HG03521 (cell line): ENCODE results near the gene ARF5.
A peak's percentile ranks its signal among the peaks of the same experiment; 100 is the strongest.
"Not testable (repeated sequence)": the region's sequence is repeated elsewhere in the genome, so short reads cannot be mapped to it uniquely, and the experiment has no call there.

Source experiments
- ATAC-seq: cut with Tn5 transposase; IDR thresholded peaks from one replicate; pipeline ENCODE4 v1.9.1; 2021; ENCODE audit warnings: mild to moderate bottlenecking, moderate library complexity; ENCODE audit not compliant: unreplicated experiment

ARF5 gene

GRCh38 chr7:127588019-127588696 lies at the start of gene ARF5:
TSS of gene ARF5 (plus strand) at chr7:127588411. CDS start at chr7:127588499, 88 bp downstream.
- ATAC-seq = peak; percentile 72

DNA sequence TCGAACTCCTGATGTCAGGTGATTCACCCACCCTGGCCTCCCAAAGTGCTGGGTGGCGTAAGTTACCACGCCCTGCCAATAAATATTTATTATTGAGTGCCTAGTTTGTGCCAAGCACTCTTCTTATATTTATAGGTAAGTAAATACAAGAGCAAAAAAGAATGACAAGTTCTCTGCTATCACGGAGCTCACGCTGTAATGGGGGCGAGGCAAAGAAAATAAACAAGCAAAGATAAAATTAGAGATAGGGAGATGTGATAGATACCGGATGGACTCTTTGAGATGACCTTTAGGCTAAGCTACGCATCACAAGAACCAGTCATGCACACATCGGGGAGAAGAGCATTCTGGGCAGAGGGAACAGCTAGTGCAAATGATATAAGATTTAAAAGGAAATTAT lies 49.1 kb upstream of the ARF5 start:
- ATAC-seq = no peak

- ATAC-seq = not testable (repeated sequence)
Observed at GRCh38 chr7:127540461-127540860, 47.8 kb upstream of the ARF5 start.

DNA sequence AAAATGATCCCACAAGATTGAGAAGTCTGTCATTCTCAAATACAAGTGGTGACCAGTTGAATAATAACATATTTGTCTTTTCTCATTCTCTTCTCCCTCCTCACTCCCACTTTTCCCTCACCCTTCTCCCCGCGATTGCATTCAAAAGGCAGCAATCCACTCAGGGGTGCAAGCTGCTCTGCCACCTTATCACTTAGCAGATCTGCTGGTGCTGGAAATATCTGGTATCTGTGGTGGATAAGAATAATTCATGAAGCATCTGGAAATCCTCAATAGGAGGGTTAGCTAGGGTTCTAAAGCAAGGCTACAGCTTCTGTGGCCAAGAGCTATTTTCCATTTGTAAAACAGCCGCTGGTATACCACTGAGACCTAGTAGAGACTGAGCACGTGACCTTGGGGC lies 46.7 kb upstream of the ARF5 start:
- ATAC-seq = no peak

DNA sequence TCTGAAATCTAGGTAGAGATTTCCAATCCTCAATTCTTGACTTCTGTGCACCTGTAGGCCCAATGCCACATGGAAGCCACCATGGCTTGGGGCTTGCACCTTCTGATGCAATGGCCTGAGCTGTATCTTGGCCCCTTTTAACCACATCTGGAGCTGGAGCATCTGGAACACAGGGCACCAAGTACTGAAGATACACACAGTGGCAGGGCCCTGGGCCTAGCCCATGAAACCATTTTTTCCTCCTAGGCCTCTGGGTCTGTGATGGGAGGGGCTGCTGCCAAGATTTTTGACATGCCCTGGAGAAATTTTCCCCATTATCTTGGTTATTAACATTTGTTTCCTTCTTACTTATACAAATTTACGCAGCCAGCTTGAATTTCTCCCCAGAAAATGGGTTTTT lies 41.9 kb upstream of the ARF5 start:
- ATAC-seq = no peak

GRCh38 chr7:127550247-127550646 lies 38.0 kb upstream of the ARF5 start:
- no peak for ATAC-seq

GRCh38 chr7:127551941-127552340 lies 36.3 kb upstream of the ARF5 start:
- ATAC-seq = no peak

DNA sequence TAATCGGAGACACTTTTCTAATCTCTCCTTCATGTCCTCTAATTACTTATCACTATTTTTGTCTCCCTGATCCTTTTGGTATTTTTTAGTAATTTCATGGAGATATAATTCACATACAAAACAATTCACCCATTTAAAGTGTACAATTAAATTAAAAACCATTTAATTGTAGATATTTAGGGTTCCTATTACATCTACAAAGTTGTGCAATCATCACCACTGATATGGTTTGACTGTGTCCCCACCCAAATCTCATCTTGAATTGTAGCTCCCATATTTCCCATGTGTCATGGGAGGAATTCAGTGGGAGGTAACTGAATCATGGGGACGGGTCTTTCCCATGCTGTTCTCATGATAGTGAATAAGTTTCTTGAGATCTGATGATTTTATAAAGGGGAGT lies 31.8 kb upstream of the ARF5 start:
- ATAC-seq = no peak

DNA sequence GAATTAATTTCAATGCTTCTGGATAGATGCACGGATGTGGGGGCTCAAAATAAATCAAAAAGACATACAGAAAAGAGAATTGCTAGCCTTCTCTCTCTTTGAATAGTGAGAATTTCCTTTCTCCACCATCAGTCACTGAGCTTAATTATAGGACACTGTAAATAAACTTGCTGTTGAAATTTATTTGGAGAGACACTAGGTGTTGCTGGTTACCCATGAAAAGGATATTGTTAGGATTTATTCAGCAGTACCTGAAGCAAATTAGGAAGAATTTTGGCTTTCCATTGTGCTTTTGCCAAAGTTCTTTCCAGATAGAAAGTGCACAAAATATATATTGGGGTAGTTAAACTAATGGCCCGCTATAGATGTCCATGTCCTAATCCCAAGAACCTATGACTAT lies 30.4 kb upstream of the ARF5 start:
- ATAC-seq = no peak

DNA sequence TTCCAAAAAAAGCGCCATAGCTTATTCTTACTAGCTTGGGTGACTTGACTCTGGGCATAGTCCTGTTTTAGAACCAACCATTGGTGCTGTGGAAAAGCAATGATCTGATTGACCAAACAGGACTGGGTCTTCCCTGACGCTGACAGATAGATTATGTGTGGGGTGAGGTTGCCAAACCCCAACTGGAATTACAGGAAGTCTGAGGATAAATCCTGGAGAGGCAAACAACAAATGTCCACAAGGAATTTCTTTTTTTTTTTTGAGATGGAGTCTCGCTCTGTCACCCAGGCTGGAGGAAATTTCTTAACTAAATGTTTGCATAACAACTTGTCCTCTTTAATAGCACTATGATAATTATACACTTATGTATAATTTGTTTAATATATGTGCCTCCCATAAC lies 22.0 kb upstream of the ARF5 start:
- no peak for ATAC-seq

DNA sequence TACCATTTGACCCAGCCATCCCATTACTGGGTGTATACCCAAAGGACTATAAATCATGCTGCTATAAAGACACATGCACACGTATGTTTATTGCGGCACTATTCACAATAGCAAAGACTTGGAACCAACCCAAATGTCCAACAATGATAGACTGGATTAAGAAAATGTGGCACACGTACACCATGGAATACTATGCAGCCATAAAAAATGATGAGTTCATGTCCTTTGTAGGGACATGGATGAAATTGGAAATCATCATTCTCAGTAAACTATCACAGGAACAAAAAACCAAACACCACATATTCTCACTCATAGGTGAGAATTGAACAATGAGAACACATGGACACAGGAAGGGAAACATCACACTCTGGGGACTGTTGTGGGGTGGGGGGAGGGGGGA lies 20.2 kb upstream of the ARF5 start:
- ATAC-seq = not testable (repeated sequence)

DNA sequence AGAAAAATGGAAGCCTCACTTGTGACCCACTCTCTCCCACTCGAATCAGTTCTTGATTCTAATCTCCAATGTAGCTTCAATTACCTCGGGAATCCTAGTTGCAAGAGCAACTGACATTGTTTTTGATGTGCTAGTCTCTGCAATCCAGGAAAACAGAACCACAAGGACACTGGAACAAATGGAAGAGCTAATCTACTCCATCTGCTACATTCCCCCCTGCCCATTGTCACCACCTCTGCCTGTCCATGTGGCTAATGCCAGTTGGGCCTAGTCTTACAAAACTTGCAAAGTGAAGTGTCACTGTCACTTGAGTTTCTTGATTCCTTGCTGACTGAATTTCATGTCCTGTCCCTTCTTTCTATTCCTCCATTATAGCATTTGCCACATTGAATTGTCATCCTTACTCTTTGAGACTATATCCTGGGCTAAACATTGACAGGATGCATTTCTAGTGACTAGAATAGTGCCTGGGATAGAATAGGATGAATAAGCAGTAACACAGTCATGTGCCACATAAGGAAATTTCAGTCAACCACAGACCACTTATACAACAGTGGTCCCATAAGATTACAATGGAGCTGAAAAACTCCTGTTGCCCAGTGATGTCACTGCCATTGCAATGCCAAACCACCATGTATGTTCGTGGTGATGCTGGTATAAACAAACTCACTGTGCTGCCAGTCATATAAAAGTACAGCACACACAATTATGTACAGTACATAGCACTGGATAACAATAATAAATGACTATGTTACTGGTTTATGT lies 16.3 kb upstream of the ARF5 start:
- ATAC-seq = no peak

GRCh38 chr7:127578036-127578684 lies 10.1 kb upstream of the ARF5 start:
- no peak for ATAC-seq

- ATAC-seq = no peak
Observed at GRCh38 chr7:127578711-127579275, 9.4 kb upstream of the ARF5 start.

DNA sequence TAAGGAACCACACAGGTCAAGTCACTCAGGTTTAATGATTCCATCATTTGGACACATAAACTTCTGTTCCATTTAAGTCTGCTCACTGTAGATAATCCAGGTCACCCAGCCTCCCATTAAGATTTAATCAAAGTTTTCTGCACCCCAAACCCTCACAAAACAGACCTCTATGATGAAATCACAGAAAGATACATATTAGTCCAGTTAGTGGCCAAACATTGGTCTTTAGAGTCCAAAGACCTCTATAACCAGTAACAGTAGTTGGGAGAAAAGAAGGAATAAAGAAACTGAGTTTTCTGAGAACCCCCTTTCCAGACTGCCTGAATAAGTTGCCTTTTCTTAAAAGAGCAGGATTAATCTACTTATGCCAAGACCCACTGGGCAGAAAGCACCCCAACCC lies 7.6 kb upstream of the ARF5 start:
- ATAC-seq = no peak

DNA sequence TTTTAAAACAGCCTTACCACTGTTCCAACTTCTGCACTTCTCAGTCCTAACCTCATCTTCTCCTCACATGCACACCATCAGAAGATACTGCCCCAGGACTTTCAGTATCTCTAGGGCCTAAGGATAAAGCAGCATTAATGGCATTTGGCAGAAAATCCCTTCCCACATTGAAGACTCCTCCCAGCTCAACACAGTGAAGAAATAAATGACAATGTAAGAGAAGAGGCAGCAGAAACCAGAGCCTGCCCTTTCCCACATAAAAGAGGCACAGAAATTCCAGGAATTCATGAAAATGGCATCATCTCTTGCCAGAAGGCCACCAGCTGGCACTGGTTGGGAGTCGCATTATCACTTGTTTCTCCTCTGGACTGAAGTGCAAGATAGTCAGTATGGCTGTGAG lies 6.5 kb upstream of the ARF5 start:
- no peak for ATAC-seq

- ATAC-seq = no peak
Observed at GRCh38 chr7:127582361-127582760, 5.8 kb upstream of the ARF5 start.

DNA sequence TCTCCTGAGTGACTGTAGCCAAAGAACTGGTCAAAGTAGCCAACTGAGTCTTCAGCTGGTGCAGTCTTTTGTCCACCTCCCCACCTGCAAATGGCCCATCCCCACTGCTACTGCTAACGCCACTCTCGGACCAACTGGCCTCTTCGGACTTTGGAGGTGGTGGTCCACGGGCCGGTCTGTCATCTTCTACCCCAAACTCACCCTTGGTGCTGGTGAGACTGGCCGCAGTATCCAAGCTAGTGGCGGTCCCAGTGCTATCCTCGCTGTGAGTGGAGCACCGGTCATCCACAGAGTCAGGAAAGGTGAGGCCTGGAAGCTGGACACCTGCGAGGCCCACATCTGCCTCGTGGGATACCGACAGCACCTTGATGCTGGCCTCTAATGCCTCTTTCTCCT lies 3.6 kb upstream of the ARF5 start:
- ATAC-seq = no peak

DNA sequence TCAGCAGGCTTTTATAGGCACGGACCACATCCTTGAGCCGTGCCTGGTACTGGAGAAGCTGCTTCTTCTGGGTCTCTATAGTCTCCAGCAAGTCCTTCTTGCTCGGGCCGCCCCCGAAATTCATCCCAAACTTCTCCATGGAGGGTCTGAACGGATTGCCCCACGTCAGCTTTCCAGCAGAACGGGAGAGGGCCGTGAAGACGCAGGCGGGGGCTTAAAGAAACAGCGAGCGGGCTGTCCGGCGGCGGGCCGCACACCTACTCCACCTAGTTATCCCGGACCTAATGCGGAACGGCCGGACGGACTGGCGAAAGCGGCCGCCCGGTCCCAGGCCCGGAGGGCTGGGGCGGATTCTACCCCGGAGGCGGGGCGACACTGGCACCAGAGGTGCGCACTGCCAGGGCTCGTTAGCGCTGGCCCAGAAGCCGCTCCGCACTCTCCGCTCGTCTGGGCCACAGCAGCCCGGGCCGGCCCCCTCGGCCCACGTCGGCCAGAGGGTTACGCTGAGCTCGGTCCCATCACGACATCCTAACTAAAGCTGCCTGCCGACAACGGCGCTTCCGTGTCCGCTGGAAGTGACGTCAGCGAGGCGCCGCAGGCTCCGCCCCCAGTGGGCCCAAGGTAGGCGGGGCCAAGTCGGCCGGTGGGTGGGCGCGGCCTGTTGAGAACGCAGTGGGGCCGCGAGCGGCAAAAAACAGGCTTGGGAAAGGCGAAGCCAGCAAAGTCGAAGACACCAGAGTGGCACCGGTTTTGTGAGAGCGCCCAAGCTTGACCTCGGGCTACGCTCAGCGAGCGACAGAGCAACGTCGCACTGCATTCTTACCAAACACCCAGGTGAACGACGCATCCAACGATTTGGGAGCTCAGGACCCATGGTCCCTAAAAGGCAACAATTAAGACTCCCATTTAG lies 2.9 kb upstream of the ARF5 start, which contains the start of gene GCC1:
TSS of gene GCC1 (minus strand) at position 553 of the 910 bp plus-strand sequence. CDS start at position 139, 414 bp downstream.
- ATAC-seq = peak; percentile 75

- ATAC-seq = no peak
Observed at GRCh38 chr7:127586346-127586745, 1.9 kb upstream of the ARF5 start.

DNA sequence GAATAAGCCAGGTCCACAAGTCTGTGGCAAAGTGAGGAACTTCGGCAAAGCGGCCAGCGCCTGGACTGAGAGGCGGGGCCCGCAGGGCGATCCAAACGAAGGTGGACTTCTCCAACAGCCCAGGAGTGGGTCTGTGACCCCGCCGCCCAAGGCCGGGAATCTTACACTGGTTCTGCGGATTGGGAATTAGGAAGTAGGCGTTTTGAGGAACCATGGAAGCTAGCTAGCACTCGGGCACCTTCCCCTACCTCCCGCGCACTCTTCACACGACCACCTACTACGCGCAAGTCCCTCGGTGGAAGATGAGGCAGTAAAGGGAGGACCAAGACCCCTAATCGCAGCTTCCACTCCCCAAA lies 570 bp upstream of the ARF5 start:
- no peak for ATAC-seq
